ENCODE results near the gene DMD.
"Not testable (repeated sequence)": the region's sequence is repeated elsewhere in the genome, so short reads cannot be mapped to it uniquely, and the experiment has no call there.

Gene DMD

DNA sequence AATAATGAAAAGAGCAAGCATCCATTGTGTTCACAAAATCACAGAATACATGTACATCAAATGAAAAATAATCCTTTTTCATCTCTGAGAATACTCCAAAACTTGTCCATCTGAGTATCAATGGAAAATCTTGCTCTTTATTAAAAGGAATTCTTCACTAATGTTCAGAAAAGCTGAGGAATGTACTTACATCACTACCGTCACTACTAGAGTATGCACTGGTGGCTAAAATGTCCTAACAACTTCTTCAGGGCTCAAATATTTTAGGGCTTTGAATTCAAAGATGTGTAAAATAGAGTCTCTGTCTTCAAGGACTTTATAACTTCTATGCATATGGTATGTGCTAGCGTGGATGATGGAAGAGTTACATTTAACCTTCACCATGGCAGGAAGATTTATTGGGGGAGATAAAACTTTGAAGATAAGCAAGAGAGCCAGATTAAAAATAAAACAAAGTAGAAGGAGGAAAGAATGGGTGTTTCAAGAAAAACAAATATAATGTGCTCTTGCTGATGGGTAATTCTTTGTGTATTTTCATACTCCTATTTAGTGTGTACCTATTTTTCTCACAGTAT, 55.1 kb downstream of the DMD start:
- DNase-seq (ENCODE audit: low spot score) = no peak

DNA sequence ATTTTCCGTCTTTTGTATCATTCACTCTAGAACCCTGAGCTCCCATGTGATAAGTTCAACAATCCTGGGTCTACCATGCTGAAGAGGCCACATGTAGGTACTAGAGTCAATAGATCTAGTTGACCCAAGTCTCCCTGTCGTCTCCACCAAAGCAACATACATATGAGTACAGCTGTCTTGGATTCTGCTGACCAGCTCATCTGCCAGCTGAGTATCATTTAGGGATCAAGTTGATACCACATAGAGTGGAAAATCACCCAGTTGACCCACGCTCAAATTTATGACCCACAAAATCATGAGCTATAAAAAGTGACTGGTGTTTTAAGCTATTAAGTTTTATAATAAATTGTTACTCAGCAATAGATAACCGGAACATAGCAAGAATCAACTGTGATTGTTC, 61.8 kb downstream of the DMD start:
- DNase-seq (ENCODE audit: low spot score) = no peak

DNA sequence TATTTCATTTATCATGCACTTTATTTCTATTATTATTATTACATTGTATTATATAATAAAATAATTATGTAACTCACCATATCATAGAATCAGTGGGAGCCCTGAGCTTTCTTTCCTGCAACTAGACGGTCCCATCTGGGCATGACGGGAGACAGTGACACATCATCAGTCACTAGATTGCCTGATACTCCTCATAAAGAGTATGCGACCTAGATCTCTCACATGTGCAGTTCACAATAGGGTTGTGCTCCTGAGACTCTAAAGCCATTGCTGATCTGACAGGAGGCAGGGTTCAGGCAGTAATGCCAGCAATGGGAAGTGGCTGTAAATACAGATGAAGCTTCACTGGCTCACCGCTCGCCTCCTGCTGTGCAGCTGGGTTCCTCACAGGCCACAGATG, 62.3 kb downstream of the DMD start:
- no peak for DNase-seq (ENCODE audit: low spot score)

DNA sequence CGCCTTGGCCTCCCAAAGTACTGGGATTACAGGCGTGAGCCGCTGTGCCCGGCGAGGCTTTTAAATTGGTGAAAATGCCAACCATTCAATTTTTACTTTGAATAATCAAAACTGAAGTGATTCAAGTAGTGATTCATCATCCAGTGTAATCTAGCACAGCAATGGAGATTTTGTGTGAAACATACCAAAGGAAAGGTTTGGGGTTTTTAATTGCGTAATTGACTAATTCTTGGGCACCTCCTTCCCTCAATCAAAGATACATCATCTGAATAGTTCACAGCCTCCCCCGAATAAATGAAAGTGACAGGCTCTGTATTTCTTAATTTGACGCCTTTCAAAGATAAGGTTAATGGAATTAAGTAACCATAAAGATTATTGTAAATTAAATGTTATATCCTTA, 69.0 kb downstream of the DMD start:
- DNase-seq (ENCODE audit: low spot score) = no peak

DNA sequence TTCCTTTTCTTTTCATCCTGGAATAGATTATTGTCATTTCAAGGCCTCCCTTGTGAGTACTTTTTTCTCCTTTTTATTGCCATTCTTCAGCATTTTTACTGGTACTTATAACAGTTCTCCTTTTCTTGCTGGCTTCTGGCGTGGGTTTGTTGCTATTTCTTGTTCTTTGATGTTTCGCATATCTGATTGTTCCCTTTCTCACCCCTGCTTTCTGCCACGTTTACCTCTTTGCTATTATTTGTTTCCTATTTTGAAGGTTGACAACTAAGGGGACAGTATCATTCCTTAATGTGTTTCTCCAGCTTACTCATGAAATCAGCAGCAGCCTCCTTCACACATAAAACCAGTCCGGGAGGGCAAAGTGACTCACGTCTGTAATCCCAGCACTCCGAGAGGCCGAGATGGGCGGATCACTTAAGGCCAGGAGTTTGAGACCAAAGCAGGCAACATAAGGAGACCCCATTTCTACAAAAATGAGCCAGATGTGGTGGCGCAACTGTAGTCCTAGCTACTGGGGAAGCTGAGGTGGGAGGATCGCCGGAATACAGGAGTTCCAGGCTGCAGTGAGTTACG, 72.6 kb downstream of the DMD start:
- no peak for DNase-seq (ENCODE audit: low spot score)

DNA sequence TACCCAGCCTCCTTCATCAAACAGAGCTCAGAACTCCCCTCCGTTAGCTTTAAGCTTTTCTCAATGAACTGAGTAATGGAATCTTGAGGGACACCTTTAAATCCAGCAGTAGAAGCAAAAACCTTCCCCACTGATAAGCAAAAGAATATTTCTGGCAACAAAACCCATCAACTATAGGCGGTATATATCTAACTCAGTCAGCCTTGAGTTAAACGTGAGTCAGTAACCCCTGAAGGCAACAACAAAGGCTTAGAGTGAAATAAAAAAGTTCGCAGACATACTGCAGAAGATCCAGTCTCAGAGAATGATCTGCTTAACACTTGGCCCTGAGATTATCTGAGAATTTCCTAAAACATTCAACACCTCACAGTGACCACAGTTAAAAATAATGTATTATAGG, 77.2 kb downstream of the DMD start:
- DNase-seq (ENCODE audit: low spot score) = no peak

DNA sequence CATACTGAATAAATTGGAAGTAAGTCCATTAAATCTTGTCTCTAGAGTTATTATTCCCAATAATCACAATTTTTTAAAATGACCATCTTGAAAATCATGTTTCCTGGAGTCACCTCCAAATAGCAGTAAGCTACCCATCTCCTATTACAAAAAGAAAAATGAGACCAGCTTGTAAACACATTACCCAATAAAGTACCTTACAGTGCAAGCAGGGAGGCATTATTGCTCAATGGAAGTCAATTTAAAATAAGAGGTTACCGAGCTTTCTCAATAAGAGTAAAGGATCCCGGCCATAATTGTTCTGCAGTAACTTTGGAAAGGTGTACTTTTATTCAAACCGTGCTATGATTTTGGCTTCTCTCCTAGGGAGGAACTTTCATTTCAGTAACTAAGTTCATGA, 78.0 kb downstream of the DMD start:
- no peak for DNase-seq (ENCODE audit: low spot score)

DNA sequence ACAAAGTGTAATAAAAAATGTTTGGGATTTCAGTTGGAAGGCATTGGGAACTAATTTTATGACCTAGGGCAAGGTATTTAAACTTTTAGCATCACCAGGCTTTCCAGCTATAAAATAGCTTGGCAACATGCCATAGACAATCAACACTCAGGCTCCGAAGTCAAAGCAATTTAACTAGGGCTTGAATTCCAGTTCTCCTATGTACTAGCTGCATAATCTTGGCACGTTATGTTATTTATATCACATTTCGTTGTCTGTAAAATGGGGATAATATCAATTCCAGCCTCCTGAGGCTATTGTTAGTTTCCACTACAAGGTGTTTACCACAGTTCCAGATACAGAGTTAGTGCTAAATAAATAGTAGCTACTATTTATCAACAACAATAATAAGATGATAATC, 78.8 kb downstream of the DMD start:
- no peak for DNase-seq (ENCODE audit: low spot score)

DNA sequence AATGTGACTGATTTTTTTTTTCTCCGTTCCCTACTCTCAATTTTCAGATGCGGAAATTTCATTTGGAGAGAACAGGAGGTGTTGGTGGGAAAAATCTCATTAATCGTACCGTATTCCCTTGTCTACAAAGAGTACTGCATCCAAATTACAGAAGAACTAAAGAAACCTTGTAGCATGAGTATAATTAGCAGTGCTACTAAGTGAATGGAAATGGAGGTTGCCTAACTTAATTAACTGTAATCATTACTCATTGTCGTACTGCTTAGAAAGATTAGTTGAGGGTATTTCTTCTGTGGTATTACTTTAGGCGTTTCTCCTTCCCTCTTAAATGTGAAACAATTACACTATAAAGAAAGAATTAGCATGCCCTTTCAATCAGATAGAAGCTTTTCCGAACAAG, 81.7 kb downstream of the DMD start:
- DNase-seq (ENCODE audit: low spot score) = no peak

DNA sequence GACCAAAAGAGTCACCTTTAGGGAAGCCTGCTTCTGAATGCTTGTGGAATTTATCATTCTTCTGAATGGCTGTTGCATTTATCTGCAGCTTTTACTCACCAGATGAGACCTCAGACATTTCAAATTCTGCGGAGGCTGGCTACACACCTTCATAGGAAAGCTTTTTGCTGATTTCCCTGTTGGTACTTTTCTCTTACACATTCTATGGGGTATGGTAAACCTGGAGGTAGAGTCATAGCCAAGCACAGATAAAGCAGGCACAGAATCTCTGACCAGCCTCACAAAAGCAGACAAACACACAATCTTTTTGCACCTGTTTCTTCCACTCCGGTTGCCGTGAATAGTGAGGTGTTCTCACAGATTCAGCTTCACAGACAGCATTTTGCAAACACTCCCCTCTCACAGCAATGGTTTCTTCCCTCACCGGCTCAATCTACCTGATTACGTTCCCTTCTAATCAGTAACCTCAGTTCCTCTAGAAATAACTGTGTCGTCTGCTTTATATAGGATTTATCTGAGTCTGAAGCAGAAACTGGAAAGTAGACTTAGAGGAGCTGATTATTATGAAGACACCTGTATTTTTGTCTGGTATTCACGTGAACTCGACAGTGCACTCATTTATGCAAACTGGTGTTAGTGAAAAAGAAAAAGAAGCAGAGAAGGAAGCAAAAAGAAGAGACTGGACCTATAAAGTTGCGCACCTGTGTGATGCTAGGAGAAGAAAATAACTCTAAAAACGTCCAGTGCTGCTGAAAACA, 83.1 kb downstream of the DMD start:
- DNase-seq (ENCODE audit: low spot score) = no peak

DNA sequence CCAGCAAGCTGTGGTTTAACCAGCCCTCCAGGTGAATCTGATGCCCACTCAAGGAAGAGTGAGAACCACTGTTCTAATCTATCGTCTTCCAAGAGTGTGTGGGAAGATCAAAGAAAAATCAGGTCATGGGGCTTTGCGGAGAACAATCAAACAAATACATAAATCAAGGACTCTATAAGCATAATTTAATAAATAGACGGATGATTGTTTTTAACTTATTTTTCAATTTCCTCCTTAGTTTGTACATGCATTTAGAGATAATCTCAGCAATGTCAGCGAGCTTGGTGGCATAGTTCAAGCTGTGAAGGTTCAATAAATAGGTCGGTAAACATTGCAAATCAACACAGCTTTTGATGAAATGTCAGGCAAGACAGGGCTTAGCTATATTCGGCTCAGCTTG, 84.9 kb downstream of the DMD start:
- DNase-seq (ENCODE audit: low spot score) = no peak

DNA sequence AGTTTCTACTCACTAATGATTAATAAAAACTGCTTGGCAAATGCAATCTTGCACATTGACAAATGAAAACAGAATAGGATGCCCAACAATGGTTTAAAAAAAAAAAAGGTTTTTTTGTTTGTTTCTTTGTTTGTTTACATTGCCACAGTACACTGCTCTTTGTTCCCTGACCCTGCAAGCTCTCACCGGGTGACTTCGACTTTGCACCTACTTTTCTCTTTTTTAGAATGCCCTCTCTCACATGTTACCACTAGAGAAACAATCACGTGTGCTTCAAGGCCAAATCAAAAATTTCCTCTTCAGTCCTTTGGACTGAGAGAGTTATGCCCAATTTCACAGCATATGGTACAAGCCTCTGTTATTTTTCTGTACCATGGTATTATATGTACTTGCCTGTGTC, 101.5 kb downstream of the DMD start:
- no peak for DNase-seq (ENCODE audit: low spot score)

DNA sequence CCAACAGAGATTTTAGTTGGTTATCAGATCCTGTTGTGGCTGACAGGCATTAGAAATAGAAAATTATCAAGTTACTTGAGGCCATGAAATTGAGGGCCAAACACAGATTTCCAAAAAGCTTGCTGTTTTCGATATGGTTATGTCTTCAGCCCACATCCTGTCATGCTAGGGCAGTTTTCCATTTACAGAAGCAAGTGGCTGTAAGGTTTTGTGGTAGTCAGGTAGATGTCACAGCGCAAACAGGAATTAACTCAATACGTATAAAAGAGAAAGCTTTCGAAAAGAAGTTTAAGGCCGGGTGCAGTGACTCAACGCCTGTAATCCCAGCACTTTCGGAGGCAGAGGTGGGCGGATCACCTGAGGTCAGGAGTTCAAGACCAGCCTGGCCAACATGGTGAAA, 104.6 kb downstream of the DMD start:
- no peak for DNase-seq (ENCODE audit: low spot score)

DNA sequence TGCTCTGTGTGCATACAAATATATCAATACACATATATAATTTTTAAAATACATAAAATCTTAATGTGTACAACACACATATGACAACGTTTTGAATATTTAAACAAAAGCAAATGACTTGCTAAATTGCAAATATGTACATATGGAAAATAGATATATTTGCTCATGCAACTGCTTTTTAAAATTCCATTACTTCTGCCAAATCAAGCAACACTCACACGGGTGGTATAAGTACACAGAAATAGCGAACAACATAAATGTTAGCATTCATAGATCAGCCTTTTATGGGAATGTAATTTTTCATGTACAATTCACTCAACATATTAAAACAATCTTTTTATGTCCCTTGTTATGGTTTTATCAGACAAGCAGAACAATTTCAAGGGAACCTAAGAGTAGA, 116.3 kb downstream of the DMD start:
- no peak for DNase-seq (ENCODE audit: low spot score)

DNA sequence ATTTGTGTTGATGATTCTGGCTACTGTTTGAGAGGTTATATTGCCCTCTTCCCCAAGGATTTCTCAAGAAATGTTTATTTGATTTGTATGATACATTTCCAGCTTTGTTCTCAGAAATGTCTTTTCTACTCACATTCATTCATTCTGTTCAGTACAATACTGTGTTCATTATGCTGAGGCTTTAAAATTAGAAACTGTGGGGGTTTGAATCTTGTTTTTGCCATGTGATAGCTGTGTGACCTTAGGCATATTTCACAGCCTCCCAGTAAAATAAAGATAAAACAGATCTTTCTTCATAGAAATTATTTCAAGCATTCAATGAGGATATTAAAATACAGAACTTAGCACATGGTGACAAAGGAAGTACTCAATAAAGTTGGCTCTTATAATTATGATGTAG, 123.9 kb downstream of the DMD start:
- DNase-seq (ENCODE audit: low spot score) = no peak

DNA sequence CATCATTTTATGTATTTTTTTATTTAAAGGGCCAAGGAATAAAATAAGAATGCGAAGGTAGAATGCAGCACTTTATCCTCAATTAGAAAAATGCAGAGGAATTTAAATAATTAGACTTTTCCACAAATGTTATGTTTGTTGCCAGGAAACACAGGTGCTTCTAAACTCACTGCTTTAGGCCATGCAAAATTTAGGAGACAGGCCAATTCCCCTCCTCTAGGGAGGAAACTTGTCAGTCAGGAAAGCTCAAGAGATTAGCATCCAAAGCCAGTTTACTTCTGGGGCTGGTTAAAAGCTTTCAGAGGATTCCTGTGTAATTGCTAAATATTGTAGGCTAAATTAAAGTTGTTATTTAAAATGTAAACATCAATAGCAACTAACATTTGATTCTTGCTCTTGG, 124.5 kb downstream of the DMD start:
- no peak for DNase-seq (ENCODE audit: low spot score)

DNA sequence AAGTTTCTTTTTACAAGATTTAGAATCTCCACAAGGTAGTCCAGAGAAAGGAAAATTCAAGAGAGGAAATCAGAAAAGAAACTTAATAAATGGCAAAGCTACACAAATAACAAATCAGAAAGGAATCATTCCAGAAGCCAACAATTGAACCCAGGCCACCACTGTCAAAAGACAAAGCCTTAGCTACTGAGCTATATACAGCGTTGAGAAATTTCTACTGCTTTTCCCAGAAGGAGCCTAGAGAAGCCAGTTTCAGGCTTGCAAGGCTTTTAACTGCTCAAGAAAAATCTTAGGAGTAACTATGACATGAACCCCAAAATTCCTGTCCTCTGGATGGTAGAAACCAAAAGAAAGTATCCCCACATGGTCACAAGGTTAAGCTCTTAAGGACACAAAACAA, 129.0 kb downstream of the DMD start:
- no peak for DNase-seq (ENCODE audit: low spot score)

DNA sequence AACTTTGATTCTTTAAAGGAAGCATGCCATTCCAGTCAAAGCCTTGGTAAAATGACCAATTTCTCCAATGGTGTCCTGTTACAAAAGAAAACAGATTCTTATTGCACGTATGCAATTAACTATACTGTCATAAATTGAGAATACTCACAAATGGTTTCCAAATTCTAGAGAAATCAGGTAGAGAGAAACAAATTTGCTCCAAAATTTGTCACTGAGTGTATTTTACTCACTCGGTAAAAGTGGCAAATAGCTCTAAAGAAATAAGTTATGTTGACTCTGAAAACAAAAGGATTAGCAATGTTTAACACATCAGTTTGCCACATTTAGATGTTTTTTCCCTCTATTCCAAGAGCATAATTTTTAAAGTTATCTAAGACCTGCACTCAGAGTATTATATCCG, 133.1 kb downstream of the DMD start:
- no peak for DNase-seq (ENCODE audit: low spot score)

DNA sequence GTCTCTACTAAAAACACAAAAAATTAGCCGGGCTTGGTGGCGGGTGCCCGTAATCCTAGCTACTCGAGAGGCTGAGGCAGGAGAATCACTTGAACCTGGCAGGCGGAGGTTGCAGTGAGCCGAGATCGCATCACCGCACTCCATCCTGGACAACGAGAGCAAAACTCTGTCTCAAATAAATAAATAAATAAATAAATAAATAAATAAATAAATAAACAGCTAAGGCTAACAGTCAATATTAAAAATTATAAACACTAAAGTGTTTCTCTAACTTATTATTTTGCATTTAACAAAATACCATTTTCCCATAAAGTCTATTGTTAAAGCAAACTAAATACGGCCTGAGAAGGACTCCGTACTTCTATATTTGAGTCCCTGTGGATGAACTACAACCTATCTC, 137.7 kb downstream of the DMD start:
- not testable (repeated sequence) for DNase-seq (ENCODE audit: low spot score)

DNA sequence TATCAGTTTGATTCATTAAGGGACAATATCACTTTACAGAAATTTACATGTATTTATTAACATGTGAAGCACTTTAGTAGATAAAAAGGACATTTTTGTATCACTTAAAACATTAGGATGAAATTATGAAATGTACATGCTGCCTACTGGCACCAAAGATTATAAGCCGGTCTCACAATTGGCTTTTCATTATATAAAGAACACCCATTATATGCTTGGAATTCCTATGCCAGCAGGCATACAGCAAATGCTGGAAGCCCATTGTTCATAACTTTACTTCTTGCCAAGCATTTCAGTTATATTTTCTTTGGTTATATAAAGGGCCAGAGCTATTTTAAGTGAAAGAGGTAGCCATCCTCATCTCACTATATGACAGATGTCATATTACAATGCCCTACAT, 145.9 kb downstream of the DMD start:
- no peak for DNase-seq (ENCODE audit: low spot score)

DNA sequence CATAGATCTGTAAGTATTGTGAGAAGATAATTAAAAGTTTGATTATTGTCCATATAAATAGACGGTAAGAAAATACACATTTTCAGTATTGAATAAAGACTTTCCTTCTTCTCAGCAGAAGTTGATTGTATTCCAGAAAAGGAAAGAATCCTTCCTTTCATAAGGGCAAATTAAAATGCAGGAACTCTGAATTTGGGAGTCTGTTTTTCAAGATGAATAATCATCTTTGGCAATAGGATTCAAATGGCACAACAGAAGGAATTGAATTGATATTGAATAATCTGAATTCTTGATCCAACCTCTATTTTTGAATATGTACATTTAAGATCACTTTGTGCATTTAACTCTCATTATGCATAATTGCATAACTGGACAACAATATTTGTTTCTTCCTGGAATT, 149.3 kb downstream of the DMD start:
- no peak for DNase-seq (ENCODE audit: low spot score)

DNA sequence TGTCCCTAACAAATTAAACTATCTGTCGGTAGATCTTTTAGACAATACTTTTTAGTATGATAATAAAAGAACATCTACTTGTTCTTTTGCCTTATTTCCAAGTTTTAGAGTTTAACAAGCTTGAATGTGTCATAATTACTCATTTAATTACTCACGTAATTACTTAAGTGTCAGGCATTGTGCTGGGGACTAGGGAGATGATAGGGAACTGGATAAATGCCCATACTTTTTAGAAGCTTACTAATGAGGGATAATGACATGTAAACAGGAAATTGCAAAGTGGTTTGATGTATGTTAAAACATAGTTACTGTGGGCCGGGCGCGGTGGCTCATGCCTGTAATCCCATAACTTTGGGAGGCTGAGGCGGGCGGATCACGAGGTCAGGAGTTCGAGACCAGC, 158.3 kb downstream of the DMD start:
- DNase-seq (ENCODE audit: low spot score) = no peak

DNA sequence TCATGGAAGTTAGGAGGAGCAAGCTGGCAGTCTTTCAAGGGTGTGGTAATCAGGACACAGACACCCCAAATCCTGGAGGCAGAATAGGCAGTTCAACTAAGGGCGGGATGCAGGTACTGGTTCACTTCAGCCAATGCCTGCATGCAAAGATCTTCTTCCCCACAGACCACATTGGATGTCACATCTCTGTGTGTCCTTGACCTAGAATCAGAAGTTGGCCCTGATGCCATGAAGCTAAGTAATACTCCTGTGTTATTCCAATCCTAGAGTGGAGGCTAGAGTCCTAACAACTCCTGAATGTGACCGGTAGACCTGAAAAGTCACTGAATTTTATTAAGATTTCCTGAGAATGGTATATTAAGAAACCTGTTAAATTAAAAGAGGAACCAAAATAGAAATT, 165.5 kb downstream of the DMD start:
- DNase-seq (ENCODE audit: low spot score) = no peak

DNA sequence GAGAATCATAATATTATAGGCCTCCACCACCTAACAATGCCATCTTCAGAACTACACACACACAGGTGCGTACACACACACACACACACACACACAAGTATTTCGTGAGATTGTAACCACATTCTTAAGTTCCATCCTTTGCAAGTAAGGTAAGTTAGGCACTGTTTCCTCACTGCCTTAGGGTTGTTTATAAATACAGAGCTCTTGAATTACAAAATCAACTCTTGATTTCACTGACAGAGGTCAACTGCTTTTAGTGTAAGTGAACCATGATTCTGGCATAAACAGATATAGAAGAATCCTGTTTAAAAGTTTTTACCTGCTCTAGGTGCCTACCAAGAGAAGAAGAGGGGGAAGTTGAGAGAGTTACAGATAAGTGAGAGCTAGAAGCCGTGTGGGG, 166.1 kb downstream of the DMD start:
- DNase-seq (ENCODE audit: low spot score) = no peak

Data from HuH-7.5 (cell line).